GM18520 (cell line): Measurements from ENCODE around the gene TERT.
"Not testable (repeated sequence)": the region's sequence is repeated elsewhere in the genome, so short reads cannot be mapped to it uniquely, and the experiment has no call there.

Source experiments
- ATAC-seq: cut with Tn5 transposase; IDR thresholded peaks from one replicate; pipeline ENCODE4 v1.9.1; 2021; ENCODE audit not compliant: unreplicated experiment

Gene TERT

GRCh38 chr5:1243487-1244130, 51.3 kb downstream of the TERT start:
- ATAC-seq: no peak

DNA sequence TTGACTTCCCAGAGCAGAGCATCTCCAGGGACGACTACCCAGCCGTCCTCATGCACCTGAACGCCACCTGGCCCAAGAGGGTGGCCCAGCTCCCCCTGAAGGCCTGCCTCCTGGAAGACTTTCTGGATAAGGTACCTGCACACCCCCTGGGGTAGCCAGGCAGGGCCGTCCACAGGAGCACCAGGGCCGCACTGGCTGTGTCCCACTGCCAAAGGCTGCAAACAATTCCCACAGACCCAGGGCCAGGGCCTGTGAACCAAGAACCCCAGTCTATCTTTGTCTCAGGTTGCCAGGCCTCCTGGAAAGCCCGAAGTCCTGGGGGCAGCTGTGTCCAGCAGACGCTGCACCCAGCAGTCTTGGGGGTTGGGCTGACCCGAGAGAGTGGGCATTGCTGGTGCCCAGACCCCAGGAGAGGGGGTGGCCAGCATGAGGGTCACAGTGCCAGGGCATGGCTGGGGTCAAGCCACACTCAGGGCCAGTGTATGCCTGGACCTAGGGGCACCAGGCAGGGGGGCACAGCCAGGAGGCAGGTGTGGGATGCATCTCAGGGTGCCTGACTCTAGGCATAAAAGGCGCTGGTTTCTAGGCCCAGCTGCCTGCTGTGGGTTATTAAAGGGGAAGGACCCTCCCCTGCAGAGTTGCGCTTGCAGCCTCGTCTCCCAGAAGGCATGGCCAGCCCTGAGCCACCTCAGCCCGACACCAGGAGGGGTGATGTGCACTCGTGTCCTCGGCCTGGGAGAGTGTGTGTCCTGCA, 52.0 kb downstream of the TERT start:
- no peak for ATAC-seq

GRCh38 chr5:1241509-1242080, 53.3 kb downstream of the TERT start:
- no peak for ATAC-seq

- ATAC-seq: no peak
Observed at GRCh38 chr5:1240496-1241260, 54.2 kb downstream of the TERT start.

GRCh38 chr5:1239505-1240251, 55.2 kb downstream of the TERT start:
- no peak for ATAC-seq

GRCh38 chr5:1235838-1236237, 59.0 kb downstream of the TERT start:
- no peak for ATAC-seq

DNA sequence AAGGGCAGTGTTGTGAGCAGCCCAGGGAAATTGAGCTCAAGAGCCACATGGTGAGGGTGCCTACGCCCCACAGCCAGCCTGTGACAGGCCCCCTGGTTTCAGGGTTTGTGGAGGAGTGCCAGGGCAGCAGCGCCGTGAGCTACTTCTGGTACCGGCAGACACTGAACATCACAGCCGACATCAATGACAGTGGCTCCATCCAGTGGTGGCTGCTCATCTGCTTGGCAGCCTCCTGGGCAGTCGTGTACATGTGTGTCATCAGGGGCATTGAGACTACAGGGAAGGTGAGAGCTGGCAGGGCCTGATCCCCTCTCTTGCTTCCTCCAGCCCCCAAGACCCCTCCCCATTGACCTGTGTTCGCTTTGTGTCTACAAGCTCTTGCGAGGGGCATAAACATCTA, 59.5 kb downstream of the TERT start:
- no peak for ATAC-seq

DNA sequence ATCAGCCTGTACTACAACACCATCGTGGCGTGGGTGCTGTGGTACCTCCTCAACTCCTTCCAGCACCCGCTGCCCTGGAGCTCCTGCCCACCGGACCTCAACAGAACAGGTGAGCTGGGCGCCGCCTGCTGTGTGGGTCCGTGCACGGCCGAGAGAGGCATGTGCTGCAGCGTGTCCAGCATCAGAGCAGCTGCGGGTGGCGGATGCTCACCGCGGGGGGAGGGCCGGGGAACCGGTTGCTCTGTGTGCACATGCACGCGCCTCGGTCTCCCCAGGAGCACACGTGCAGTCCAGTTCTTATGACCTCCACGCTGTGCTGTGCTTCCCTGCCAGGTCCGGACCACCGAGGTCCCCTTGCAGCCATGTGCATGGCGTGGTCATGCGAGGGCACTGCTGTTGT, 62.1 kb downstream of the TERT start:
- ATAC-seq: no peak

GRCh38 chr5:1231354-1231905, 63.4 kb downstream of the TERT start:
- ATAC-seq: no peak

DNA sequence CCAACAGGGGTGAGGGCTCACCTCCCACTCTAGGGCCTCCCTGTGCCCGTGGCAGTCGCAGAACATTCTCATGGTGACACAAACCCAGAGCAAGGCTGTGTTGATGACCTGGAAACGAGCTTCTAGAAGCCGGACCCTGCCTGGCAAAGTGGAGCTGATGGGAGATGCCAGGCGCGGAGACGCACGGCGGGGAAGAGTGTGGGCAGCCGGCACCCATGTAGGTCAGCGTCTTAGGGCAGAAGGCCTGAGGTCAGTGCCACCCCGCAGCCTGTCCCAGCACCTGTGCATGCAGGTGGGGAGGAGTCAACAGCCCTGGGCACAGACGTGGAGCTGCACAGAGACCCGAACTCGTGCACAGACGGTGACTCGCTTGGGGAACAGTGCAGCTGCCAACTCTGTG, 64.3 kb downstream of the TERT start:
- ATAC-seq: no peak

DNA sequence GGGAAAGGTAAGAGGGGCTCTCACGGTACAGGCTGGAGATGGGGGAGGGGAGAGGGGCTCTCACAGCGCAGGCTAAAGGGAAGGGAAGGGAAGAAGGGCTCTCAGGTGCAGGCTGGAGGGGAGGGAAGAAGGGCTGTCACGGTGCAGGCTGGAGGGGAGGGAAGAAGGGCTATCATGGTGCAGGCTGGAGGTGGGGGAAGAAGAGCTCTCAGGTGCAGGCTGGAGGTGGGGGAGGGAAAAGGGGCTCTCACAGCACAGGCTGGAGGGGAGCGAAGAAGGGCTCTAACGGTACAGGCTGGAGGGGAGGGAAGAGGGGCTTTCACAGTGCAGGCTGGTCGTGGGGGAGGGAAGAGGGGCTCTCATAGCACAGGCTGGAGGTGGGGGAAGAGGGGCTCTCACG, 65.0 kb downstream of the TERT start:
- no peak for ATAC-seq

- ATAC-seq: not testable (repeated sequence)
Observed at GRCh38 chr5:1229023-1229422, 65.8 kb downstream of the TERT start.

DNA sequence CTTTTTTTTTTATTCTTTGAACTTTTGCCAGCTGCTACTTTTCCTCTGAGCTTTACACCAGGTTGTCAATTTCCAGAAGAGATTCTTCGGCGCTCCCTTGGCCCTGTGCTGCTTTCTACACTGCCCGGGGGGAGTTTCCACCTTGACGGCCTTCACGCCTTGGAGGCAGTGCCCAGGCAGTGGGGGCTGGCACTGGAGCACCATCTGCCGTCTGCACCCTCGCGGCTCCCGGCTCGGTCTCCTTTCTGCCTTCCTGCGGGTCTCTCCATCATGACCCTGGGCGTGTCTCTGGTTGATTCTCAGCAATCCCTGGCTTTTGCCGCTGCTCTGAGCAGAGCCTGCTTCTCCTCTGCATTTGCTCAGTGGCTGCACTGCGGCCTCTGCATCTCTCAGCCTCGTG, 66.7 kb downstream of the TERT start:
- ATAC-seq: no peak

DNA sequence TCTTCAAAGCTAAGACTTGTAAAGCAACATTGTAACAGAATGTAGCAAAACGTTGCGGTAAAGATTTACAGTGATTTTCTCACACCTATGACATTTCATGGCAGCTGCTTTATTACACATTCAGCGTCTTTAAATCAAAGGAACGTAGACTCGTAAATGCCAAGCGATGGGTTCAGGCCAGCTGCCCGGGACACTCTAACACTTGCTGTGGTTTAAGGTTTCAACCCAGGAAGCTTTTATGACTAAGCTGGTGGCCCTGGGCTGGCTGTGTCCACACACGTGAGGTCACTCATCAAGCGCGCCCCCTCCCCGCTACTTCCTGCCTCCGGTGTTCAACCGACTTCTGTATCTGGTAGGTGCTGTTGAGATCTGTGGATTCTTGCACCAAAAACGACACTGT, 67.2 kb downstream of the TERT start:
- ATAC-seq: no peak

DNA sequence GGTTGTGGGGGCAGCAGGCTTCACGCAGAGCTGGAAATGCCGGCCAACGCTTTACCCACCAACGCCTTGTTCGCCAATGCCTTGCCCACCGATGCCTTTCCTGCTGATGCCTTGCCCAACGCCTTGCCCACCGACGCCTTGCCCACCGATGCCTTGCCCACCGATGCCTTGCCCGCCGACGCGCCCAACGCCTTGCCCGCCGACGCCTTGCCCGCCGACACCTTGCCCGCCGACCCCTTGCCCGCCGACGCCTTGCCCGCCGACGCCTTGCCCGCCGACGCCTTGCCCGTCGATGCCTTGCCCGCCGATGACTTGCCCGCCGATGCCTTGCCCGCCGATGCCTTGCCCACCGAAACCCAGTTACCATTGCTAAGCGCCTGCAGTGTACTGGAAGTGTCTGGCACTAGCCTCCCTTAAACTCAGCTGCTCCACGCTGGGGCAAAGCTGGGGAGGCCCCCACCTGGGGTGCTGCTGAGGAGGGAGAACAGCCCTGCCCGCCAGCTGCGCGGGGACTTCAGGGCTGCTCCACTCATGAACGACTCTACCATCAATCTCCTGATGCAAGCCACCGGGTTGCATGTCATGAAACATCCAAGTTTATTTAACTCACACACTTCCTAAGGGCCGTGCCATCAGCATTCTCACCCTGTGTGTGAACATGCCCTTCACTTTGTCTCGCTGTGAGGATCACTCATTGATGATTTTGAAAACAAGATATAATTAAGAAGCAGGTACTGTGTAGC, 67.9 kb downstream of the TERT start:
- ATAC-seq: no peak

- ATAC-seq: no peak
Observed at GRCh38 chr5:1226231-1226630, 68.6 kb downstream of the TERT start.

- no peak for ATAC-seq
Observed at GRCh38 chr5:1225081-1225480, 69.8 kb downstream of the TERT start, which contains the start of gene SLC6A18. TSS of gene SLC6A18 (plus strand) at chr5:1225381. CDS start at chr5:1225478, 97 bp downstream.

GRCh38 chr5:1224631-1225030, 70.2 kb downstream of the TERT start:
- no peak for ATAC-seq

DNA sequence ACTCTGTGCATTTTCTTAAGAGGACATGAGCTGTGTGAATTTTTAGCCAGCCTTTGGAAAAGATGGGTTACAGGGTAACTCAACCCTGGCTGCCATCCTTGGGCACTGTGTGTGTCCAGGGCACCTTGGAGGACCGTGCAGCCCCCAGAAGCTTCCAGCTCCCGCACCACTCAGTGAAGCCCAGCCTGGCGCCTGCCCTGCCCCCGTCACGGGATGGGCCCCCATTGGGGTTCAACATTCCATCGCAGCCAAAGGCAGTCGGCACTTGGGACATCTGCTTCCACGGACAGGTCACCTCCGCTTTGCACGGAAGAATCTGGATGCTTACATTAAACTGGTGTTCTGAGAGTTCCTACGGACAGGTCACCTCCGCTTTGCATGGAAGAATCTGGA, 71.6 kb downstream of the TERT start:
- no peak for ATAC-seq
